NCI-H446 treated with DMSO at 0.1 percent for 48 hours (cell line): ENCODE data around the gene SCN1A.
"Not testable (repeated sequence)": the region's sequence is repeated elsewhere in the genome, so short reads cannot be mapped to it uniquely, and the experiment has no call there.

ENCODE experiments used
- DNase-seq: peaks from one replicate; lab custom pipeline; 2025; lab: John Stamatoyannopoulos, UW

SCN1A gene

DNA sequence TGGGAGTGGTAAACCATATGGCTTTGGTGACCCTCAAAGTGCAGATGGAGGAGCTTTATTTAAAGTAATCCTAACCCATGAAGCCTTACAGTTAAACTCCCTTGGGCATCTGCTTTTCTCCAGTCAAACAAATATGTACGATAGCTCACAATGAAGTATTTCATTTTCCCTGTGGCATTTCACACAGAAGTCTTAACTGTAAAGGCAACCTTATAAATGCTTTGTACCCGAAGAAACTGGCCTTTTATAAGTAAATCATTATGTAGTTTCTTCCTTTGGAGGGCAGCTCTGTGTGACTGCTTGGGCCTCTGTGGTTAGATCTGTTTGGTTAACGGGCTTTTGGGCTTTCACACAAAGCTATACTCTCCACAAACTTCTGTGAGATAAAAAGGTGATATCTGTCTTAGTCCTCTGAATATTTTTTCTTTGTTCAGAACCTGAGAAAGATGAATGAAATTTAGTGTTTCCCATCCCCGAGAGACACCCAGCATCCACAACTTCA, 46.6 kb downstream of the SCN1A start:
- no peak for DNase-seq

DNA sequence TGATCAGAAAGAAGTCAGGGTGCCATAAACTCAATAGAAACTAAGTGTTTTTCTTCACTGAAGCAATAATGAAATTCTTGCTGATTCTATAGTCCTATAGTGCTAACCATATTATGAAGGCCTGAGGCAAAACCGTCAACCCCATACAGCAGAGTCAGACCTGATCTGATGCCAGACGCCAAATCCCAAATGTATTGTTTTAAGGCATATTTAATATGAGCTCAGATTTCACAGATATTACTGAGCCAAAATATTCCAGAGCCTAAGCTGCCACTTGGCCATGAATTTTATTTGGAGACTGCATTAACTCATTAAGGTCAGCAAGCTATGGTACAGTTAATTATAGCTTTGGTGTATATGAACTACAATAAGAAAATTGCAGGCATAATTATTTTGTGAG, 53.4 kb downstream of the SCN1A start:
- DNase-seq, result peak; percentile 43

DNA sequence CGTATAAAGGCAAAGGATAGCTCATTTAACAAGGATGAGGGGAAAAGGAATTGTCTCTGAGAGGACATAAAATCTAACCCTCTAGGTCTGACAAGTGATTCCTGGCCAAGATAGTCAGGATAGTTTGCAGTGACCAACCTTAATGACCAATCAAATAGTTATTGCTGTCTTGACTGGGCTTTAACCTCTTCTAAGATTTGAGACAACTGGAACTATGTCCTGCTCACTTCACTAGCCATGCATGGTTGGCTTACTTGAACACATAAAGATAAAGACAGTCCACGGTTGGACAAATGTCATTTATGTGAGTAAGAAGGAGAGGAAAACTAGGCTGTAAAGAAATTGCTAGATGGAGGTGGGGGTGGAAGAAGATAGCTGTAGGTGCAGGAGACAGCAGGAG, 53.8 kb downstream of the SCN1A start:
- DNase-seq, result no peak

DNA sequence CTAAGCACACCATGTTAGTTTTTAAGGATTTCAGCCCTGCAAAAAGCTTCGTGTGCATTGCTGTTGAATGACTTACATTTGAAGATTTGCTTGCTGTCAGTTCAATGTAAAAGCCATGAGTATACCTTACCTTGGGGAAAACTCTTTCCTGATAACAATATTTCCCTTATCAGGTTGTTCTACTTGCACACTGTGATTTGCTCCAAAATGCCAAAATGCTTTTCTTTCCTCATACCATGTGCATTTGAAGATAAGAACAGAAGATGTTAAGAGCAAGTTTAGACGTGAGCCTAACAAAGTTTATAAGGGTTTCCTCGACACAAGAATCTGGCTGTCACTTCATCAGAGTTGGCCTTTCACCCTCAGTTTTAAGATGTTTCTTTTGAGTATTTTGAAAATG, 57.6 kb downstream of the SCN1A start:
- DNase-seq, result no peak

DNA sequence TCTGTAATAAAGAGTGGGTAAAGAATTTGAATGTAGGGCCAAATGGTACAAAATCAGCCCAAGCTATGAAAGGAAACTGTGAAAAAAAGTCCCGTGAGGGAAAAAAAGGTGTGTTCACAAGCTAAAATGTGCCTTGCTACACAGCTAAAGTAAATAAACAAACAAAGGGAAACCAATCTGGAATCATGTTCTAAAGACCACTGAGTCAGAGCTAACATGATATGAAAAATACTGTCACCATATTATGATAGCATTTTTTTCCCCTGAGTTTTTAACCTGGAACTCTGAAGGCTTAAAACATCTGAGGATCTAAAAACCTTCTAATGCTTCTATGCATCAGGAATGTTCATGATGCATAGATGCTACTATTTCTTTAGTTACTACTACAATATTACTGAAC, 58.8 kb downstream of the SCN1A start:
- no peak for DNase-seq

DNA sequence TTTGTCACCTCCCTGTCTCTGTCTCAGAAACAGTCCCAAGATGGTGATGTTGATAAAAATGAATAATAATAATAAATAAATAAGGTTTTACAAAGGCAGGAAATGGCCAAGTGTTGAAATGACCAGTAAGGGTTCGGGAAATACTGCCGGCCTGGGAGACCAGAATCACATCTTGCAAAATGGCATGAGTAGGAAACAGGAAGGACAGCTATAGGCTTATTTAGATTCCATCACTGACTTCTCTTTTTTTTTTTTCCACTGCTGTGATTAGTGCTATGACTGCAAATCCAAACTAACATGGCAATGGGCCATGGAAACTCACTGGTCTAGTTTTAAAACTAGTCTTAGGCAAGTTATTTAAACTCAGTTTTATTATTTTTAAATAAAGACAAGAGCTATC, 60.6 kb downstream of the SCN1A start:
- DNase-seq, result no peak

DNA sequence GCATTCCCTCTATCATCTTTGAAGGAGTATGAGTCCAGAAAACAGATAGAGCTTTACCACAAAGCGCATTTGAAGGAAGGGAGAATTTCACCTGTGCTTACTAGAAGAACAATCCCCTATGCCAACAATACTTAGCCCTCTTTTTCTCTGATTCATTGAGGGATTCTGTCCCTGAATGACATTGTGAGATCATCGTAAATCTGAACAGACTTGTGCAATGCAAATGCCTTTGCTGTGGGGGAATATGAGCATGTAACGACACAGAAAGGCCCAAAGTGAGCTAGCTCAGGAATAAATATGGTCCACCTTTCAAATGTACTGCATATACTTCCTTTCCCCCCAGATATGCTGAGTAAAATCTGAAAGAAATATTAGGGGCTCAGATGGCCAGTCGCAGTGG, 67.6 kb downstream of the SCN1A start:
- no peak for DNase-seq

DNA sequence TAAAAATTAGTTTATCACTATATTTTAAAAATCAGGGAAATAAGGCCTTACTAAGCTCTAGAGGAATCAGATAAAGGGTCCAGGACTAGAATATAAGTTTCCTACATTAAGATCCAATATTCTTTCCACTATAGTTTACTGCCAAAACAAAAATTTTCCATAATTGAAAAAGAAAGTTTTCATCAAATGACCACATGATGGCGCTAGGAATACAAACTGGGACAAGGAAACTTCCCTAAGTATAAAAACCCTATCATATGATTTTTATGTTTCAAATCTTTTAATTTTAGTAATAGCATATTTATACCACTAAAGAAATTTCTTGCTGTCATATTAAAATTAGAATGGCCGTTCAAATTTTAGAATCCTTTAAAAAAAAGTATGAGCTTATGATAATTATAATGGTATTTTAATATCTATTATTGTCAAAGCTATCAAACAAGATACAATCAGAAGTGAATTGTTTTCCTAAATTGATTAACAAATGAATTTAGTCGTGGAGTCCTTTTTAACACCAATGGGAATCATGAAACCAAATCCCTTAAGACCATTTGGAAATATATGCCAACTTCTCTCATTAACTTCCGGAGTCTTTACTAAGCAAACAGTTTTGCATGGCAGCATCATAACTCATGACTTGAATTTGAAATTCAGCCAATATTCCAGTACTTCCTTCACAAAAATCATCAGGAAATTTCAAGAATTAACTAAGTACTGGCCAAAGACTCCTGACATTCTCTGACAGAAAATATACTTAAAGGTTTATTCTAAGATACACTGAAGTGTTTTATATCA, 70.3 kb downstream of the SCN1A start:
- peak; percentile 37 for DNase-seq

DNA sequence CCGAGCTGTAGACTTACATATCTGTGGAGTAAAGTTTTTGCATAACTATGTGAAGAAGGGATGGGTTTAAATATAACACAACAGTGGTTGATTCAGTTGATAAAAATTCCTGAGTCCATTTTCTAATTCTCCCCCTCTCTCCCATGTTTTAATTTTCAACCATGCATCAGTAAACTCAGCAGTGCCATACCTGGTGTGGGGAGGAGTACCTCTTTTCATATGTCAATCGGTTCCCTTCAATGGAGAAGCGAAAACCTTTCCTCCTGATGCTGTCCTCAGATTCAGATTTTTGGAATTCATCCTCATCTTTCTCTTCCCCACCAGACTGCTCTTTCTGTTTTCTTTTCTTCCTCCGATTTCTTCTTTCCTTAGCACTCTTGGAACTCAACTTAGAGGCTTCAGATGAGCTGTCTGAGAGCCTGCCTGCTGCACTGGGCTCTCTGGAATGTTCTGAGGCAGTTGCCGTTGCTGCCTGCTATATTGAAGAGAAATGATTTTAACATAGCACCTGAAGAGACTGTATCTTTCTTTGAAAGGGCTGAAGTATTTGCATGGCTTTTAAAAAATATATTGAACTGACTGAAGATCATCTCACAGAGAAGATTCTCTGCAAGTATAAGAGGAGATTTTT, 82.9 kb downstream of the SCN1A start:
- DNase-seq, result no peak

DNA sequence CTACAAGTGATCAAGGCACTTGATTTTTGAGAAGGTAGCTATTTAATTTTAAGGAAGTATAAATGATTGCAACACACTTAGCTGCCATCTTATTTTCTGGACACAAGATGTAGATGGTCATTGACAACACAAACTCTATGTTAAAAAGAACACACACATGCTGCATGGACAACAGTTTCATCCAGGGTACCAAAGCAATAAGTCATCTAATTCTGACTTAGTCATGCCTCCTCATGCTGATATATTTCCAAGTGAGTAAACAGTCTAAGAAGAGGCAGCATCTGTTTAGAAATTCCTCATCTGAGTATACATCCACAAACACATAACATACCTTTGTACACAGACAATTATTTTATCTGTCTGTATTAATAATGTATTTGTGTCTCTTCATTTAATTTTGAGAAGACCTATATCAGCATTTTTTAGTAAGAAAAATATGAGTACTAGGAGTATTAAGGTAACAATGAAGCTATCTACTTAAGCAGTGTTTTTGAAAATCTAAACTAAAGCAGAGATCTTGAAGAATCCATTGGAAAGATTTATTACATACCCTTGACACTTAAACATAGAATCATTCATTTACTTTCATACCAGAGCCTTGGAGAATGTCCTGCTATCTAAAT, 84.9 kb downstream of the SCN1A start:
- no peak for DNase-seq

DNA sequence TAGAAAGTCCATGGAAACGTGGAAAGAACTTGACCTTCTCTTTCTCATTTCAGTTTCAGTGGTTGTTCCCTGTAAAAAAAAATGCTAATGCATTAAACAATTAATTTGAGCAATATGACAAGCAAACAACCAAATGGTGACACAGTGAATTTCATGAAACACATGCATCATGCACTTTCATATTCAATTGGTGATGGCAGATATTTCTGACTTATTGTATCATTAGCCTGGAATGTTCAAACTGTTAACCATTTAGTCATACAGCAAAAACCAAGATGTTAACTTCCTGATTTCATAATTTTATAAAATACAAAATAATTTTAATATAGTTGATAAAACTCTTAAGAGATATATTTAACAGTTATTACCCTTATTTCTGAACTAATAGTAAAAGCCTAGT, 85.5 kb downstream of the SCN1A start:
- DNase-seq, result no peak

DNA sequence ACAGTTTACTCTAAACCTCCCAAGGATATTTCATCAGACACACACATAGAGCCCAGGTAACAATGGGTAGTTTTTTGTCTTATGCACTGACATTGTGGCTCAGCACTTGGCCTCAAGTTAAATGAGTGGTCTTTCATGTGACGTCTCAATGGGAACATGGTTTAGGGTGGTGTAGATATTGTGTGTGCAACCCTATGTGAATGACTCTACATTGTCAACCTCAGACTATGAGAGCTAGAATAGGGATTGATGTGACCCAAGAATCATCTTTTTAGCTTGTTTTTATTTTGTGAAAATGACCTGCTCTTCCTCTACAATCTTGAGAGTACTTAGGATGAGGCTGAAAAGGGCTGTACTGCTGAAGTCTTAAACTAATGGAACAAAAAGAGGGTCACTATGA, 86.2 kb downstream of the SCN1A start:
- DNase-seq, result no peak

DNA sequence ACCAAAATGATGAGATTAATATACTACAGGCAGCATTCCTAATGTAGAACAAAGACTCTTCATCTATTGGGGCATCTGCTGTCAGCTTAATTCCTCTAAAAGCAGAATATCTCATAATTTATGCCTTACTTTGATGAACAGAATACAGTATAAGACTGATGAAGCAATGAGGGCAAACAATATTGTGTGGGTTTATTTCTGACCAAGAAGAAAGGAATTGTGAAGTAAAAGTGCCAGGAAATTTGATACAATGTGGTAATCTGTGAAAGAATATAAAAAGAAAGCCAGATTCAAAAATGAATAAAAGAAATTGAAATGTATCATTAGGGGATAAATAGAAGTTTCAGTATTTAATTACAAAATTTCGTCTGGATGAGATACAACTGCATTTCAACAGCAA, 95.5 kb downstream of the SCN1A start:
- no peak for DNase-seq

DNA sequence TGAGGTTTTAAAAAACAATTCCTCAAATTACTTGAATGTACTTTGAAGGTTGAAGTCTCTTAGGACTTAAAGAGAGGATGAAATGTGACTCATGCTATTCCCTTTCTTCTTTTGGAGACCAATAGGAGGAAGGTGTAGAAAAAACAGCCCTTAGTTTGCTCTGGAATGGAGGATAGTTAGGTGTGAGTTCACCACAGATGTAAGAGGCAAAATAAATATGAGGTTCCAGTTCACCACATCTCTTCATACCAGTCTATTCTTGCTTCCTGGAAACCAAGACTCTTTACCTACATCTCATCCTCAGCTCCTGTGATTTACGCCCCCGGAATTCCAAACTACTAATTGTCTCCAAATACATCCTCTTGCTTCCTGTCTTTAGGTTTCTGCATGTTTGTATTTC, 96.8 kb downstream of the SCN1A start:
- DNase-seq, result no peak

DNA sequence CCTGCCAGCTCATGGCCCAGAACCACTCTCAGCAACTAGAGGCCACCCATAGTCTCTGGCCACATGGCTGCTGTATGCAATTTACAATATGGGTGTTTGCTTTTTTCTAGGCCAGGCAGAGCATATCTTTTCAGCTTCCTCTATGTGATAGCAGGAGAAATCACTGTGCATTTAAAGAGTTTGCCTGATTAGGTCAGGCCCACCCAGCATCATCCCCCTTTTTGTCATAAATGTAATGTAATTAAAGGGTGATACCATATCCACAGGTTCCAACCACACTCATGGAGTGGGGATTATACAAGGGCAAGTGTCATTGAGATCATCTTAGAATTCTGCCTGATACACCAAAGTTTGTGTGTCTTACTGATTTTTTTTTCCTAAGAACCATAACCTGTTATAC, 102.5 kb downstream of the SCN1A start:
- no peak for DNase-seq

DNA sequence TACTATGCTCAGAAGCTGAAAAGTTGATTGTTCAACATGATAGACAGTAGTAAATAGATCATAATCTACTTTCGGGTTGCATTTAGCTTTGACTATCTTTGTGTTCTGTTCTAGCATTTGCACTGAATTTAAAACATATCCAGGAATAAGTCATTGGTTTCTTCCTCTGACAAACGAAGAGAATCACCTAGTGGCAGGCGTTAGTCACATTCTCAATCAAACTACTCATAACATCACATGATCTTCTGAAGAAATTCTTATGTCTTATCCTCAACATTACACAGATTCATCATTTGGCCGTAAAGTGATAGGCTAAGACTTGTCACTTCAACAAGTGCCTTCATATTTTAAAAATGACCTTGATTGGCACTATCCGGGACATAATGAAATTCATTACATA, 110.6 kb downstream of the SCN1A start:
- no peak for DNase-seq

DNA sequence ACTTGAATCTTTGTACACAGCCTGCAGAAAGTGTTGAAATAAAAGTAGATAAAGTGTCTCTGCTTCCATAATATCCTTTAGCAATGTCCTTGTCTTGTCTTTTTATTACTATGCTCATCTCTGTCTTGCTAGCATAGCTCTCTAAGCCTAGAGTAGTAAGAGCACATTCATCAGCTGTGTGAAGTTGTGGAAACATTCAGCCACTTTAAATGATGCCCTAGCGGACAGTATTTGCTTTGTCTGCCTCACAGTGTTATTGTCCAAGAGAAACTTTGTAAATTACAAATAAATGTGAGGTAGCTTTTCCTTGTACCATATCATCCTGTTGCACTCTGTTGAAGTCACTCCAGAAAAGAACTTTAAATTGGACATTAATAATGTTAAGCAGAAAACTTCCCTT, 113.9 kb downstream of the SCN1A start:
- no peak for DNase-seq

DNA sequence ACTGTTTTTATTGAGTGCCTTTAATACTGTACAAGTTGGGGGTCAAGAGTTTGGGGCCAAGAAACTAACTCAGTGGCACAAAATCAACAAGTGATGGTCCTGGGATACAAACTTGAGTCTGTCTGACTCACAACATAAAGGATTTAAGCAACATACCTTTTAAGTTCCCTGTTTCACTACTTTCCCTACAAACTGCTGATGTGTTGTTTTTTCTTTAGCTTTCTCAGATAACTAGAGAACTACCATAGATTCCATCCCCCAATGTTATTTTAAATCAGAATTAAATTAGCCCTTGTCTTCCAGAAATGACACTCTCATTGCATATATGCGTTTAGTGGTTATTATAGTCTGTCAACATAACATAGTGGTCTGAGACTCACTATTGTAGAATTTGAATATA, 116.2 kb downstream of the SCN1A start:
- no peak for DNase-seq

DNA sequence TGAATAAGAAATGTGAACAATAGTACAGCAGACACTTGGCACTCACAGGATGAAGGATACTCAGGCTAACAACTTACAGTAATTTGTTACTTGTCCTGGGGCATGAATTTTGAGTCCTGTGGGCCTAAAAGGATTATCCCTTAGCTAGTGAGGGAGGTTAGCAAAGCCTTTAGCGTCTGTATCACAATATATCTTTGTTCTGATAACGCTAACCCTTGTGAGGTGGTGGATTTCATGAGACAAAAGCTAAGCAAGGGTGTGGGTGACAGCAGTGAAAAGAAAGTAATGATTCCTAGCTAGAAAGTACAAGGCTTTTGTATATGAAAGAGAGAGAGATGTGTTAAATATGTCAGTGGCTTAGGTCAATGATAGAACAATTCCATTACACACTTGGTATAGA, 127.4 kb downstream of the SCN1A start:
- no peak for DNase-seq

DNA sequence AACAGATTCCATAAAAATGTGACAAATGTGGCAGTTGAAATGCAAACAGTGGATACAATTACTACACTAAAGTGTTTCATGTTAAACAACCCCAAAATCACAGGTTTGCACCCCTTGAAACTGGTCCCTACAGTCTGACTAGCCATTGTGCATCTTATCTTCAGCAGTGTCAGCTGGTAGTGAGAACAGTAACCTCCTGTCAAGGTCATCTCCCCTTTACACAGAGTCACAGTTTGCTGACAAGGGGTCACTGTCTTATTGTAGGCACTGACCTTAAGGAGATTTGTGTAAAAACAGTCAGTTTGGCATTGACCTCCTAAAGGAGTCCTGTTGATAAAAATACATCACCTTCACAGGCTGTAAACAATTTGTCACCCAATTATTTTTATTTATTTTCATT, 137.0 kb downstream of the SCN1A start:
- no peak for DNase-seq

DNA sequence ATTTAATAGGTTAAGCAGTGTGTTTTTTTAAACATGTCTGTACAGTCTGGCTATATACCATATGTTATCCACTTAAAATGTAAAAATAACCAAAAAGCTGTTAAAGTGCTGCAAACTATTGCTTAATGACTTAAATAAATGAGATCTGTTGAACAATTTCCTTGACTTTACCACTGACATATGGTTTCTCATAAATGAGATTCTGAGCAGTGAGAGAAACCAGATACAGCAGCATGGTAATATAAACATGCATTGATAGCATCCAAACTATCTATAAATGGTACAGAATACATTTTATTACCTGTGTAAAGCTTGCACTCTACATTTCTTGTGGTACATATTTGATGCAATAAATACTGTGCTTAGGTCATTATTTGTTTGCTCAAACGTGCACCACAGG, 138.0 kb downstream of the SCN1A start:
- peak; percentile 6 for DNase-seq

DNA sequence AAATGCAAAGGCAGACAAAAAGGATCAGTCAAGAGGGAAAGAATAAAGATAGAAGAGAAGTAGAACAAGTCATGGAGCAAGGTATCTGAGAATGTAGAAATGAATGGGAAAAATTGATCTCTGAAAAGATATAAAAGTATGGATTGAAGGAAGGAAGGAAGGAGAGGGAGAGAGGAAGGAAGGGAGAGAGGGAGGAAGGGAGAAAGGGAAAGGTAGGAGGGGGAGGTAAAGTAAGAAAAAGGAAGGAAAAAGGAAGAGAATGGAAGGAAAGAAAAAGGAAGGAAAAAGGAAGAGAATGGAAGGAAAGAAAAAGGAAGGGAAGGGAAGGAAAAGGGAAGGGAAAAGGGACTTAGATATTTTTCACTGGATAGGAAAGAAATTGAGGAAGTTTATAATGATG, 142.7 kb downstream of the SCN1A start:
- no peak for DNase-seq

DNA sequence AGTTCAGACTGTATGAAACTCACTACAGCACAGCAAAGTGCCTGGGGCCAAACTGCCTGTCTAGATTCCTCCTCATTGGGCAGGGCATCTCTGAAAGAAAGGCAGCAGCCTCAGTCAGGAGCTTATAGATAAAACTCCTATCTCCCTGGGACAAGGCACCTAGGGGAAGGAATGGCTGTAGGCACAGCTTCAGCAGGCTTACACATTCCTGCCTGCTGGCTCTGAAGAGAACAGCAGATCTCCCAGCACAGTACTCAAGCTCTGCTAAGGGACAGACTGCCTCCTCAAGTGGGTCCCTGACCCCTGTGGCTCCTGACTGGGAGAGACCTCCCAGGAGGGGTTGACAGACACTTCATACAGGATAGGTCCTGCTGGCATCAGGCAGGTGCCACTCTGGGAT, 155.7 kb downstream of the SCN1A start:
- not testable (repeated sequence) for DNase-seq
